OCI-LY7 (cell line): Measurements from ENCODE around the gene NPHP3. TPM values are rescaled to one million over a fixed set of nuclear protein-coding genes. Genes with fewer than 3 reads are reported as not detected.

ENCODE experiments used
- BruUV-seq: library from RNA; stranded (reverse); fragments of 400-500 nt; replicated peaks from 2 replicates; lab custom pipeline; 2021; lab: Mats Ljungman, UMichigan
- CTCF ChIA-PET: fragments of 300-600 bp; sonication (Branson Sonifier 250); formaldehyde crosslinking; loops from one replicate; lab custom pipeline; 2022; ENCODE audit warnings: antibody characterized with exemption; ENCODE audit not compliant: unreplicated experiment; lab: Charles Lee
- POLR2A ChIA-PET: fragments of 300-600 bp; sonication (Branson Sonifier 250); formaldehyde crosslinking; loops from one replicate; lab custom pipeline; 2022; ENCODE audit warnings: antibody characterized with exemption; lab: Charles Lee
- DNase-seq: peaks from one replicate; pipeline ENCODE4 v3.0.0-alpha.2; 2015; ENCODE audit warnings: low spot score
- H2AFZ ChIP-seq: fragments of 200-600 bp; sonication (generic), shearing (Covaris generic); 2 replicates; pipeline ENCODE4 v1.6.1; 2014; ENCODE audit warnings: mild to moderate bottlenecking, antibody characterized with exemption, low read length, moderate library complexity
- H3K27ac ChIP-seq: fragments of 200-600 bp; sonication (generic); 2 replicates; pipeline ENCODE4 v1.5.1; 2014; ENCODE audit warnings: mixed run types, low read depth, mild to moderate bottlenecking, moderate library complexity, low read length, inconsistent platforms; ENCODE audit not compliant: poor library complexity, severe bottlenecking
- H3K36me3 ChIP-seq: fragments of 200-600 bp; sonication (generic); 2 replicates; pipeline ENCODE4 v1.6.1; 2014; ENCODE audit warnings: mild to moderate bottlenecking, antibody characterized with exemption, low read length, moderate library complexity, mixed read lengths; ENCODE audit not compliant: insufficient read depth
- H3K4me1 ChIP-seq: fragments of 200-600 bp; sonication (generic); 2 replicates; pipeline ENCODE4 v1.5.1; 2014; ENCODE audit warnings: mild to moderate bottlenecking, low read length; ENCODE audit not compliant: insufficient read depth, poor library complexity, severe bottlenecking
- H3K4me2 ChIP-seq: fragments of 200-600 bp; sonication (generic); 2 replicates; pipeline ENCODE4 v1.6.1; 2014; ENCODE audit warnings: mild to moderate bottlenecking, low read length
- H3K4me3 ChIP-seq: fragments of 200-600 bp; sonication (generic); 2 replicates; pipeline ENCODE4 v1.5.1; 2014; ENCODE audit warnings: mild to moderate bottlenecking, low read depth, low read length; ENCODE audit not compliant: poor library complexity, severe bottlenecking
- H3K79me2 ChIP-seq: fragments of 200-600 bp; sonication (generic); 2 replicates; pipeline ENCODE4 v1.6.1; 2016; ENCODE audit warnings: low read depth, mild to moderate bottlenecking, low read length, moderate library complexity, mixed read lengths; ENCODE audit not compliant: insufficient read depth
- H3K9me2 ChIP-seq: fragments of 200-600 bp; sonication (generic); 2 replicates; pipeline ENCODE4 v1.6.1; 2016; ENCODE audit warnings: mild to moderate bottlenecking, low read length, mixed read lengths; ENCODE audit not compliant: insufficient read depth
- H3K9me3 ChIP-seq: fragments of 200-600 bp; sonication (generic); 2 replicates; pipeline ENCODE4 v1.6.1; 2014; ENCODE audit warnings: mild to moderate bottlenecking, mixed run types, low read length, mixed read lengths
- H4K20me1 ChIP-seq: fragments of 200-600 bp; sonication (generic); 2 replicates; pipeline ENCODE4 v1.6.1; 2014; ENCODE audit warnings: mild to moderate bottlenecking, antibody characterized with exemption, low read length, moderate library complexity, mixed read lengths; ENCODE audit not compliant: insufficient read depth
- CTCF ChIP-seq: fragments of 200-600 bp; sonication (generic); conservative IDR thresholded peaks from 2 replicates; pipeline ENCODE4 v1.5.1; 2014; ENCODE audit warnings: mild to moderate bottlenecking, antibody characterized with exemption, low read length, moderate library complexity, mixed read lengths
- EZH2phosphoT487 ChIP-seq: fragments of 200-600 bp; sonication (generic); IDR thresholded peaks from 2 replicates; pipeline ENCODE4 v1.6.1; 2018; ENCODE audit warnings: low read depth, borderline replicate concordance, mild to moderate bottlenecking, mixed run types, antibody characterized with exemption, low read length, moderate library complexity, mixed read lengths
- intact Hi-C: fragments of 100-400 bp; cut with micrococcal nuclease; formaldehyde crosslinking; loops from one replicate; pipeline ENCODE4 v1.10.0; 2022; ENCODE audit not compliant: unreplicated experiment
- total RNA-seq, 2 experiments: library from RNA; depleted of rRNA in 1 of 2; stranded (reverse); fragments of >200 nt in 1 of 2; shearing (Covaris generic) in 1 of 2; gene quantifications; 2 replicates each; pipeline ENCODE4 v1.2.3, GENCODE V29; 2014 to 2022

The NPHP3 gene
- total RNA-seq, 2 experiments from 2014 or later, result 8.5 to 10.6 TPM

- BruUV-seq, result no TSS peak
- Histone ChIP-seq H3K9me2 (no peaks in the 10 kb centered on the region), H3K79me2 (peaks cover 5% of the 10 kb centered on the region; the same call in 1 of the 2 replicates), H3K9me3 (no peaks in the 10 kb centered on the region), H3K4me1 (peaks cover 14% of the 10 kb centered on the region), H3K4me2 (peak overlapping the region; percentile 86), H4K20me1 (no peaks in the 10 kb centered on the region), H2AFZ (peak overlapping the region; percentile 78), H3K36me3 (no peaks in the 10 kb centered on the region), H3K27ac (no peak overlapping the region), H3K4me3 (peak overlapping the region; percentile 82)
- CTCF ChIA-PET, result no interaction called here
- DNase-seq, result no peak
- TF ChIP-seq EZH2phosphoT487, result no peak
- TF ChIP-seq CTCF, result no peak
- intact Hi-C loops, result loop anchor here (1.0 to 10.0 kb wide), 6 partner anchors 61 to 1766 kb away; partner anchors contain the start of genes ANAPC13, CEP63, SRPRB and TOPBP1
- POLR2A ChIA-PET, result no interaction called here
Measured at GRCh38 chr3:132721479-132722164, 587 bp downstream of the NPHP3 start.

- H2AFZ ChIP-seq, result no peak overlapping the region
- TF ChIP-seq CTCF (no peak), EZH2phosphoT487 (no peak)
- H3K9me2 ChIP-seq, result no peaks in the 10 kb centered on the region
- BruUV-seq, result no TSS peak
- H3K4me1 ChIP-seq, result peaks cover 14% of the 10 kb centered on the region
- no peak overlapping the region for H3K27ac ChIP-seq
- ChIA-PET CTCF (no interaction called here), POLR2A (no interaction called here)
- no peaks in the 10 kb centered on the region for H3K36me3 ChIP-seq
- H4K20me1 ChIP-seq, result no peaks in the 10 kb centered on the region
- no peak overlapping the region for H3K4me3 ChIP-seq
- peaks cover 5% of the 10 kb centered on the region; the same call in 1 of the 2 replicates for H3K79me2 ChIP-seq
- intact Hi-C loops, result loop anchor here (5.0 to 10.0 kb wide), 4 partner anchors 495 to 1767 kb away; partner anchors contain the start of genes ANAPC13, CEP63, SRPRB and TOPBP1
- H3K4me2 ChIP-seq, result no peak overlapping the region; the same call in 1 of the 2 replicates
- H3K9me3 ChIP-seq, result no peaks in the 10 kb centered on the region
- DNase-seq, result no peak
Measured at GRCh38 chr3:132720228-132720627, 2.0 kb downstream of the NPHP3 start.

GRCh38 chr3:132716372-132716771 is 5.8 kb downstream of the NPHP3 start:
- intact Hi-C loops, result no loop called here
- Histone ChIP-seq H4K20me1 (no peaks in the 10 kb centered on the region), H3K4me2 (no peak overlapping the region), H3K79me2 (peaks cover 1% of the 10 kb centered on the region; the same call in 1 of the 2 replicates), H2AFZ (no peak overlapping the region), H3K36me3 (no peaks in the 10 kb centered on the region), H3K4me3 (no peak overlapping the region), H3K9me2 (no peaks in the 10 kb centered on the region), H3K4me1 (peaks cover 3% of the 10 kb centered on the region), H3K9me3 (no peaks in the 10 kb centered on the region), H3K27ac (no peak overlapping the region)
- no peak for DNase-seq
- BruUV-seq, result no TSS peak
- CTCF ChIA-PET, result no interaction called here
- no peak for TF ChIP-seq EZH2phosphoT487
- no peak for TF ChIP-seq CTCF
- POLR2A ChIA-PET, result interaction anchor here (0.7 to 1.4 kb wide), 4 partner anchors 10 to 1789 kb away, joined by 3 to 5 read pairs (median 3); no protein-coding TSS in a partner anchor
